ENCODE measurements around the gene FCRLB. TPM values are rescaled to one million over a fixed set of nuclear protein-coding genes. Genes with fewer than 3 reads are reported as not detected.

The FCRLB gene
- total RNA-seq, 1 experiment from 2014 or later = not detected

DNA sequence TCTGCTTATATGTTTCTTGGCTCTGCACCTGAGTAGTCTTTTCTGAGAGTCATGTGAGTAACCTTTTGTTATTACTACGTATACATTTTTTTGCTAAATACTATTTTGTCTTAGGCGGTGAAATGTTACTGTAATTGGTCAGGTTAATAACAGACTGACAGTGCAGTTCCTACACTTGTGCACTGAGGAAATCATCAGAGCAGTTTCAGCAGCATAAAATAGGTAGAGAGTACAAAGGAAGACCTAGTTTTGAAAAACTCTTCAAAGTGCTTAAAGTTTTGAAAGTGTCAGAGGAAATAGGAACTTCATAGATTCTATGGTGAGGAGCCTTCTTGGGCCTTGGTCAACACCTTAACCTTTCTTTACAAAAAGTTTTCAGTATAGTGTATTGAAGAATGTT is 55.9 kb downstream of the FCRLB start:
- H3K9ac ChIP-seq (ENCODE audit: extremely low read depth, insufficient read length, low read length) = no peak overlapping the region
- no peak overlapping the region for H3K4me2 ChIP-seq (ENCODE audit: insufficient read depth, insufficient read length, low read length)
- Mint-ChIP-seq H3K4me3 (no peak overlapping the region), H3K4me1 (no peaks in the 10 kb centered on the region), H3K27me3 (ENCODE audit: low read depth) (no peaks in the 10 kb centered on the region), H3K9me3 (no peaks in the 10 kb centered on the region), H3K36me3 (ENCODE audit: insufficient read depth in 1 of 3, low read depth in 3 of 3) (no peaks in the 10 kb centered on the region), H3K27ac (no peak overlapping the region)
- no peaks in the 10 kb centered on the region for H4K20me1 ChIP-seq (ENCODE audit: control insufficient read depth, insufficient read depth, insufficient read length)
- no peak overlapping the region for H3K4ac ChIP-seq (ENCODE audit: low read depth, low read length)
- no peaks in the 10 kb centered on the region for H3K23me2 ChIP-seq (ENCODE audit: insufficient read length, low read depth, low read length, poor library complexity, severe bottlenecking)
- no peak overlapping the region for H3K14ac ChIP-seq (ENCODE audit: insufficient read depth, low read length)
- DNase-seq = no peak
- no peaks in the 10 kb centered on the region for H3K9me3 ChIP-seq (ENCODE audit: control insufficient read depth, low read depth, low read length)
- no peak overlapping the region for H3K56ac ChIP-seq (ENCODE audit: insufficient read length, low read depth, low read length)
- no peak overlapping the region for H2BK5ac ChIP-seq (ENCODE audit: insufficient read length, low read length)
- H3K79me2 ChIP-seq (ENCODE audit: insufficient read depth, low read length) = no peaks in the 10 kb centered on the region
- H4K5ac ChIP-seq (ENCODE audit: insufficient read length, low read depth, low read length) = no peak overlapping the region
- no peak overlapping the region for H2AFZ ChIP-seq (ENCODE audit: low read length)
- no peak overlapping the region for H2AK5ac ChIP-seq (ENCODE audit: insufficient read length, low read length)
- no peak overlapping the region for H3K18ac ChIP-seq (ENCODE audit: insufficient read length, low read depth, low read length)
- H3T11ph ChIP-seq (ENCODE audit: low read length) = no peak overlapping the region
- no peak overlapping the region for H2BK20ac ChIP-seq (ENCODE audit: low read depth, low read length, poor library complexity, severe bottlenecking)
- H3K4me1 ChIP-seq (ENCODE audit: insufficient read depth, low read length) = no peaks in the 10 kb centered on the region
- H3K23ac ChIP-seq (ENCODE audit: insufficient read length, low read depth, low read length) = no peak overlapping the region
- no CpG with 5 or more reads among the region's 2 CpGs for WGBS (ENCODE audit: extremely low coverage, insufficient read length, low lambda C conversion rate)
- H3K27me3 ChIP-seq (ENCODE audit: insufficient read depth, low read length) = no peaks in the 10 kb centered on the region
- TF ChIP-seq CTCF (conservative IDR thresholded peaks at IDR 0.05) = no peak
- H4K91ac ChIP-seq (ENCODE audit: insufficient read length, low read depth, low read length) = no peak overlapping the region
- H2BK12ac ChIP-seq (ENCODE audit: insufficient read length, low read depth, low read length) = no peak overlapping the region
- H3K27ac ChIP-seq (ENCODE audit: insufficient read length, low read depth, low read length) = no peak overlapping the region
- H2BK120ac ChIP-seq (ENCODE audit: low read depth, low read length, poor library complexity, severe bottlenecking) = no peak overlapping the region
- no peak overlapping the region for H4K8ac ChIP-seq (replicated peaks; ENCODE audit: insufficient read length, low read depth, low read length)
- no peak overlapping the region for H2BK15ac ChIP-seq (ENCODE audit: low read depth, low read length)
- H3K79me1 ChIP-seq (ENCODE audit: insufficient read depth, low read depth, low read length, poor library complexity, severe bottlenecking) = no peaks in the 10 kb centered on the region

Other genes starting within 250 kb of the FCRLB start
- 0.55 TPM in 1 of 2 replicates, not detected in the other for gene FCGR2A, start 216.1 kb upstream of the FCRLB start, total RNA-seq (2021)
- gene HSPA6, start 197.0 kb upstream of the FCRLB start, total RNA-seq (2021) = not detected in 2 replicates
- gene FCGR3A, start 171.7 kb upstream of the FCRLB start, total RNA-seq (2021) = not detected in 2 replicates
- gene FCGR3B, start 90.4 kb upstream of the FCRLB start, total RNA-seq (2021) = not detected in 2 replicates
- not detected in 2 replicates for gene FCGR2B, start 58.4 kb upstream of the FCRLB start, total RNA-seq (2021)
- not detected in 2 replicates for gene FCRLA, start 14.3 kb upstream of the FCRLB start, total RNA-seq (2021)
- 23.2 and 28.0 TPM in 2 replicates for gene DUSP12, start 28.2 kb downstream of the FCRLB start, total RNA-seq (2021)
- 10.4 and 11.2 TPM in 2 replicates for gene ATF6, start 44.8 kb downstream of the FCRLB start, total RNA-seq (2021)